Vagina (tissue), 2 donors: Measurements from ENCODE around the gene RNF141.

Experiments used
- CTCF ChIP-seq, 3 experiments: fragments of 450-650 bp in 2 of 3; fragments of 200-600 bp in 1 of 3; sonication (generic) in 1 of 3; IDR thresholded peaks; one replicate each; pipeline ENCODE4 v1.5.1; 2017 to 2019; ENCODE audit warnings: antibody characterized with exemption in 3 of 3, mild to moderate bottlenecking in 2 of 3, moderate library complexity in 2 of 3
- POLR2A ChIP-seq, 2 donors: fragments of 450-650 bp; IDR thresholded peaks; one replicate each; pipeline ENCODE4 v1.6.1; 2017; ENCODE audit warnings: antibody characterized with exemption in 2 of 2, mild to moderate bottlenecking in 2 of 2, moderate library complexity in 2 of 2

GRCh38 chr11:10526974-10527918, 13.7 kb downstream of the RNF141 start:
- TF ChIP-seq POLR2A (IDR thresholded peaks at IDR 0.05) (no peak), CTCF (IDR thresholded peaks at IDR 0.05) (no peak)
